ENCODE data around the gene TCF25.

TCF25 gene

GRCh38 chr16:89890200-89890599, 16.8 kb downstream of the TCF25 start:
- DNase-seq = no peak
- Histone ChIP-seq H3K4me1 (no peaks in the 10 kb centered on the region), H3K4me3 (no peak overlapping the region), H3K36me3 (peaks cover 78 to 99% (median 94%) of the 10 kb centered on the region in 3 donors), H3K9me3 (no peaks in the 10 kb centered on the region), H3K27me3 (no peaks in the 10 kb centered on the region), H3K27ac (no peak overlapping the region)
- intact Hi-C loops (cut with DNase I; ENCODE audit: low total_unique reads) = no loop called here
- TF ChIP-seq, protein P1, sequence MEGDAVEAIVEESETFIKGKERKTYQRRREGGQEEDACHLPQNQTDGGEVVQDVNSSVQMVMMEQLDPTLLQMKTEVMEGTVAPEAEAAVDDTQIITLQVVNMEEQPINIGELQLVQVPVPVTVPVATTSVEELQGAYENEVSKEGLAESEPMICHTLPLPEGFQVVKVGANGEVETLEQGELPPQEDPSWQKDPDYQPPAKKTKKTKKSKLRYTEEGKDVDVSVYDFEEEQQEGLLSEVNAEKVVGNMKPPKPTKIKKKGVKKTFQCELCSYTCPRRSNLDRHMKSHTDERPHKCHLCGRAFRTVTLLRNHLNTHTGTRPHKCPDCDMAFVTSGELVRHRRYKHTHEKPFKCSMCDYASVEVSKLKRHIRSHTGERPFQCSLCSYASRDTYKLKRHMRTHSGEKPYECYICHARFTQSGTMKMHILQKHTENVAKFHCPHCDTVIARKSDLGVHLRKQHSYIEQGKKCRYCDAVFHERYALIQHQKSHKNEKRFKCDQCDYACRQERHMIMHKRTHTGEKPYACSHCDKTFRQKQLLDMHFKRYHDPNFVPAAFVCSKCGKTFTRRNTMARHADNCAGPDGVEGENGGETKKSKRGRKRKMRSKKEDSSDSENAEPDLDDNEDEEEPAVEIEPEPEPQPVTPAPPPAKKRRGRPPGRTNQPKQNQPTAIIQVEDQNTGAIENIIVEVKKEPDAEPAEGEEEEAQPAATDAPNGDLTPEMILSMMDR (IDR thresholded peaks at IDR 0.05) = no peak

DNA sequence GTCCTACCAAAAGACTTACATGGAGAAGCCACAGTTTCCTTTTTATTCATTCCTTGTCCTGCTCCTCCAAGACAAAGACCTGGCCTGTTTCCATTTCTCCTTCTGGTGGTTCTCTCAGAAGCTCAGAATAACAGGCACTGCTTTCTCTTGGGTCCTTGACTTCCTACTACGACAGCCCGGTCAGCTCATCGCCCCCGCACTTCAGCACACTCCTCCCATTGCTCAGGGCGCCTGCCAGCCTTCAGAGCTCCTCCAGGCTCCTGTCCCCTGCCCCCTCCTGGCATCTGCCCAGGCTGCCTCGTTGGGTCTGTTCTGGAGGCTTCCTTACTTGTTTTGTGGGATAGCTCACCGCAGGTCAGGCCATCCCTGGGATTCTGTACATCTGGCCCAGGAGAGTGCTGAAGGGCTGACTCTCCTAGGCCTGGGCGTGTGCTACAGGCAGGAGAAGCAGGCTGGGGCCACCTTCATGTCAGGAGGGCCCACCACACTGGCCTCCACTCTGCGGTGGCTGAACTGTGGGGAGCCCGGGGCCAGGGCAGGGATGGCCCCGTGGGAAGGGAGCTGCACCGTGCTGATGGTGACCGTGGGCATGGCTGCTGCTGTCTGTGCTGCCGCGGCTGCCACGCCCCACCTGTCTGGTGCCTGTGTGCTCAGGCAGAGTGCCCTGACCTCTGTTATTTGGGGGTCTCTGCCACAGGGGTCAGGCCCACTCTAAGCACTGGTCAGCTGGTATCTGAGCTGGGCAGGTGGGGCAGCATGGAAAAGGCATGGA, 17.7 kb downstream of the TCF25 start:
- Histone ChIP-seq H3K9me3 (no peaks in the 10 kb centered on the region), H3K4me3 (no peak overlapping the region), H3K27ac (no peak overlapping the region), H3K36me3 (peaks cover 77 to 99% (median 94%) of the 10 kb centered on the region in 3 donors), H3K27me3 (no peaks in the 10 kb centered on the region), H3K4me1 (no peaks in the 10 kb centered on the region)
- TF ChIP-seq, protein P1 (IDR thresholded peaks at IDR 0.05) = no peak
- DNase-seq = no peak
- intact Hi-C loops (cut with DNase I; ENCODE audit: low total_unique reads) = no loop called here

DNA sequence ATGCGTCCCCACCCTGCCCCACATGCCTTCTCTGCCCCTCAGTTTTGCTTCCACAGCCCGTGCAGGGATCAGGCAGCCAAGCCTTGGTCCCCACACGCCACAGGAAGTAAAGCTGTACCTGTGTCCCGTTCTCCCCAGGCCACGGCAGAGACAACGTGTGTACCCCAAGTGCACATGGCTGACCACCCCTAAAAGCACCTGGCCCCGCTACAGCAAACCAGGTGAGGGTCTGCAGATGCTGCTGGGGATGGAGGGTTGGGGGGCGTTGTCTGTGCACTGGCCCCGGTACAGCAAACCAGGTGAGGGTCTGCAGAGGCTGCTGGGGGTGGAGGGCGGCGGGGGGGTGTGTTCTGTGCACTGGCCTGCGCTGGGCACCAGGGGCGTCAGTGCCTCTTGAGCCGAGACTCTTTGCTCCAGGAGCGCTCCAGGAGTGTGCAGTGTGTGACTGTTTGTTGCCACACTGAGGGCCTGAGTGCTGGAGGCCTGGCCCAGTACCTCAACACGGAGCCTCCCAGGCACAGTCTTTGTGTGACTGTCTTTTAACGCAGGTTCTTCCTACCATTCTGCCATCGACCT, 18.8 kb downstream of the TCF25 start:
- Histone ChIP-seq H3K36me3 (peaks cover 75 to 99% (median 95%) of the 10 kb centered on the region in 3 donors), H3K4me3 (no peak overlapping the region), H3K4me1 (no peaks in the 10 kb centered on the region)

DNA sequence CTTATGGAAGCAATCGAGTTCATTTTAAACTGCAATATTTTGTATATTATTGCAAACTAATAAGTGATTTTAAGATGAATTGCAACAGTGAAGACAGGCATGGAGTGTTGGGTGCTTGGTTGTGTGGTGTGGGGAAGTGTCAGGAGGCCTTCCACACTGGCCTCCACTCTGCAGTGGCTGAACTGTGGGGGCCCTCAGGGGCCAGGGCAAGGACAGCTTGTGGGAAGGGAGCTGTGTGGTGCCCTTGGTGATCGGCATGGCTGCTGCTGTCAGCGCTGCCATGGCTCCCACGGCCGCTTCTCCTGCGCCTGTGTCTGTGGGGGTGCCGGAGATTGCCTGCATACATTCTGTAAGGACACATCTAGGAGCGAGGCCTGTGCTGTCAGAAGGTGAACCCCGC, 19.2 kb downstream of the TCF25 start:
- H3K27me3 ChIP-seq = no peaks in the 10 kb centered on the region
- DNase-seq = no peak
- TF ChIP-seq, protein P1 (IDR thresholded peaks at IDR 0.05) = no peak
- H3K27ac ChIP-seq = no peak overlapping the region
- intact Hi-C loops (cut with DNase I; ENCODE audit: low total_unique reads) = no loop called here
- no peaks in the 10 kb centered on the region for H3K4me1 ChIP-seq
- H3K4me3 ChIP-seq = no peak overlapping the region
- H3K9me3 ChIP-seq = no peaks in the 10 kb centered on the region
- H3K36me3 ChIP-seq = peaks cover 75 to 99% (median 95%) of the 10 kb centered on the region in 3 donors

More for the DNA sequence above, 18.8 kb downstream of the TCF25 start:
- Histone ChIP-seq H3K27ac (no peak overlapping the region), H3K27me3 (no peaks in the 10 kb centered on the region), H3K9me3 (no peaks in the 10 kb centered on the region)
- intact Hi-C loops (cut with DNase I; ENCODE audit: low total_unique reads) = no loop called here
- DNase-seq = no peak
- TF ChIP-seq, protein P1 (IDR thresholded peaks at IDR 0.05) = no peak

- intact Hi-C loops (cut with DNase I; ENCODE audit: low total_unique reads) = no loop called here
- TF ChIP-seq, protein P1 (IDR thresholded peaks at IDR 0.05) = no peak
- DNase-seq = no peak
- no peak overlapping the region for H3K4me3 ChIP-seq
- H3K4me1 ChIP-seq = no peaks in the 10 kb centered on the region
- H3K36me3 ChIP-seq = peaks cover 78 to 99% (median 98%) of the 10 kb centered on the region in 3 donors
- no peaks in the 10 kb centered on the region for H3K27me3 ChIP-seq
- H3K9me3 ChIP-seq = no peaks in the 10 kb centered on the region
- H3K27ac ChIP-seq = no peak overlapping the region
Observed at GRCh38 chr16:89893642-89894548, 20.5 kb downstream of the TCF25 start.

Data from tibial artery (tissue), 4 donors.